Urothelium cell line (cell line): Measurements from ENCODE around the gene PAX9.

Source experiments
- DNase-seq: peaks from one replicate; pipeline ENCODE4 v3.0.0; 2011; ENCODE audit warnings: low spot score, mixed read lengths
- FAIRE-seq: peaks from 2 replicates; lab custom pipeline; 2011; peaks lifted over from hg19 to GRCh38; lab: Jason Lieb, UNC

PAX9 gene

DNA sequence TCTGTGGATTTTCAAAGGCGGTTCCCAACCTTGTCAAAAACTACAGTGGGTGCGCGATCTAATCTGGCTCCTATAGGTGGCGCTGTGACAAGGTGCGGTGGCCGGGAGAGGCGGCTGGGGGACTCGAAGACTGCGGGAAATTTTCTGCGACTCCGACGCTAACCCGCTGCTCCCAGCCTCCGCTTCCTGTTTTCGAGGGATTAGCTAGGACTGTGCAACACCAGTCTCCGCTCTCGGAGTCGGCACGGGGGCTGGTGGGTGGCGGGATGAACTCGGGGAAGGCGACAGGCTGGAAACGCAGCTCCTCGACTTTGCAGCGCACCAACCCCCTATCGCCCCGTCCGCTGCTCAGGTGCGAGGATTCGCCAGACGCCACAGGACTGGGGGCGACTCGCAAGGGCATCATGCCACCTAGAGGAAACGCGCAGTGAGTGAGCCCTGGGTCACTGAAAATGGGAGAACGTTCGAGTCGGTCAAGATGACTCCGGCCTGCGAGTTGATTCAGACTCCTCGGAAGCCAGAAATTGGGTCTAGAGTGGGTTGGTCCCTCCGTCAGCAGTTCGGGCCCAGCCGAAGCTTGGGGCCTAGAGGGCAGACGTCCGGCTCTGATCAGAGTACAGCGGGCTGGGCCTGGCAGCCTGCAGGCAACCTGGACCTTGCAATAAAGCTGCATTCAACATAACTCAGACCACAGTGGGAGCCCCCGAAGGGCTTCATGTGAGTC is 5.5 kb upstream of the PAX9 start:
- no peak for FAIRE-seq
- DNase-seq: no peak

DNA sequence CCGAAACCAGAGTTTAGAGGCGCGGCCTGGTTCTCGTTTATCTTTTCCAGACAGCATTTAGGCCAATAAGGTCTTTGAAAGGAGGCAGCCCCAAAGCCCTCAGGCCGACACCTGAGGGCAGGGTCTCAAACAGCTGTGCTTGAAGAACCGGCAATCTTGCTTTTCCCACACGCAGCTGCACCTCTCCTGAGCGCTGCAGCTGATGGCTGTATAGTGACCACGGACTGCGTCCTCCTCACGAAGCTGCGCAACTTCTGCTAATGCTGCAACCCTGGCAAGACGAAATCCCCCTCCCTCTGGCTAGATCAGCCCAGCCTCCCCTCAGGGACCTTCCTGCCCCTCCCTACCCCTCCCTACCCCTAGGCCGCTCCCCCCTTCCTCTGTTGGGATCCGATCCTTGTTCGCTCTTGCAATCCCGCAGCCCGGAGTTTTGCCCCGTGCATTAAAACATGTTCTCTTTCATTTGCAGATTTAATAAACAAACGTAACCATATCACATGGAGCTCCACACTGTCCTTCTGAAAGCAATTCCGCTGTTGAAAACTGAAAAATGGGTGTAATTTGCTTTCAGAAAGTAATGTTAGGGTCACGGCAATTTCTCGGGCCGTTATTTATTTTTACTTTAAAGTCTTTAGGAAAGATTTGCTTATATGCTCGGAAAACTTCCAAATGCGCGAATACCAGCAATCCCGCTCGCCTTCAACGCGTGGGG is 4.8 kb upstream of the PAX9 start:
- no peak for DNase-seq

DNA sequence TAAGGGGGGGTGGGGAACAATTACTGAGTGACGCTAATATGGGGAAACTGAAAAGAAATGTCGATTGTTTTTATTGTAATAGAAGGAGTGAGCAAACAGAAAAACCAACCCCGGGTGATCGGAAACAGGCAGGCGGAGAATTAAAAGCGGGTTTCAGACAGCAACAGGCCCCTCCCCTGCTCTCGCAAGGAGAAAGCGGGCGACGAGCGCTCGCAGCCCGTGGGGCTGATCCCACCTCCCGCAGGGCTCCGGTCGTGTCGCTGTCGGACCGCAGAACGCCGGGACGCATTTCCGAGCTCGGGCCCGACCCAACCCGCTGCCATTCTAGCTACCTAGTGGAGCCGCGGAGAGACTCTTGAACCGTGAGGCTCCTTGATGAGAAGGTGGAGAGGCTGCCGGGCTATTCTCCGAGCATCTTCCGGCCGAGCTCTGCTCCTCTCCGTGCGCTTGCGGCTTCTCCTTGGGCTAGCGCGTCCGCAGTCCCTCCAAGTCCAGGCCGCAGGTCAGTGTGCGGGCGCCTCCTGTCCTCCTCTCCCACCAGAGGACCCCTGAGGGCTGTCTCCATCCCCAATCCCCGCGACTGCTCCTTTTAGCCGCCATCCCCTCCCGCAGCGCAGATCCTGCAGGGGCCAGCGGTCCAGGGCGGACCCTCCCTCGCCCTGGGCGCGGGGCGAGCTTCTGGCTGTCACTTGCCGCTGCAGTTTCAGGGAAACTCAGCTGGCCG is 4.1 kb upstream of the PAX9 start:
- DNase-seq: no peak
- no peak for FAIRE-seq

More for the DNA sequence above, 4.8 kb upstream of the PAX9 start:
- FAIRE-seq: no peak

DNA sequence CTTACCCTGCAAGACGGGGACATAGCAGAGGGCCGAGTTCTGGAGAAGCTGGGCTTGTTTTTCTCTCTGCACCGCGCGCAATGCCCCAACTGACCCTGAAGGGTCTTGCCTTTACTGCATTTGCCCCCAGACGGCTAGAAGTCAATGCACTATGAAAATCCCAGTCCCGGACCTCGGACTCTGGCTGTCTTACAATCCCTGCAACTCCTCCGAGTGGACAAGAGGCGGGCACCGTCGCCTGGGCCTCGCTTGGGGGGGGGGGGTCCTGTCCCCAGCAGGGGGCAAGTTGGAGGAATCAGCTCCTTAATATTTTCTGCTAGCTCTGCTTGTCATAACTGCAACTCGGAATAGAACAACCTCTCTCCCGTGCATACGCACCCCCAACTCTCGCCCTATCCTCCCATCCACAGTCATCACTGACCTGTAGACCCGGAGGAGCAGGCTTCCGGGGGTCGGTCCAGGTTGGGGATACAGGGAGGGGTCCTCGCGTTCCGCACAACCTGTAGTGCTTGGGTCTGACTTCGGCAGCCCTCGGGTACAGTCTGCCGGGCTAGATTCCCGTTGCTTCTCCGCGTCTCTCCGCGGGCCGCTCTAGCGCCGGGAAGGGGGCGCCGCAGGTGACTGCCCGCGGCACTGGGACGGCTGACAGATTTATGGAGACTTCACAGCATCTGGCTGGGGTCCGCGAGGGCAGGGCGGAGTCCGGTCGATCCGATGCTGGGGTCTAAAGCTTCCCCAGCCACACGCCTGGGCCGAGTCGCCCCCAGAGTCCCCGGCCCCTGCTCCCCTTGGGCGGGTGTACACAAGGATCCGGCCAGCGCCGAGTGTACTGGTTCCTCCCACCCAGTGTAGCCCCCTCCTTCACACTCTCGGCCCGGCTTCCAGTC is 3.3 kb upstream of the PAX9 start:
- no peak for FAIRE-seq
- DNase-seq: no peak

DNA sequence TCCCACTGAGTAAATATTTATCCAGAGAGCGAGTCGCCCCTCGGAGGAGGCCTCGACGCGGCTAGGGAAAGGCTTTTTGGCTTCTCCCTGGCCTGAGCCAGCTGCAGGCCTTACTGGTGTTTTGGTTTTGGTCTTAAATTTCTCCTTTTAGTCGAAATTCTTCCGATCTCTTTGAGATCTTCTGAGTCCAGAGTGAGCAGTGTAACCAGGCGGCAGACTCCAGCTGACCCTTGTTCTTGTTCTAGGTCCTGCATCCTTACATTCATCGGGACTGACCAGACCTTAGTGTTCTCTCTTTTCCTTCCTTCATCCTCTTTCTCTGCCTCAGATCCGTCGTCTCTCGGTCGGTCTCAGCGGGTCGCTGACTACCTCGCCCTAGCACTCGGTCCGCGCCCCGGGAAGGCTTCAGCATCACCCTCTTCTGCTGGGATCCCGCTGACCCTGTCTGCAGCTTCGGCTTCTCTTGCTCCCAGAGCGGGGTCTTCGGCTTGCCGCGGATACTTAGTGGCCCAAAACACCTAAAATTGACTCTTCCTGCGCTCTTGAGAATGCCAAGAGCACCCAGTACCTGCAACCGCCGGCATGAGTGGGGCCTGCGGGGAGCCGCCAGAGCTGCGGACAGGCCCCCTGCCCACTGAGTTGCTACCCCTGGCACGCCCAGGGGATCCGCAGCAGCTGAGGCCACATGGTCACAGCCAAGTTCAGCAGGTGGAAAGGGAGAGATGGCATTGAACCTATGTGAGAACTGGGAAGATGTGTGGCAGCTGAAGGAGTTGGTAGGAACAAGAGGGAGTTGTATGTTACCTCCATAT is 2.4 kb upstream of the PAX9 start:
- FAIRE-seq (no peak), DNase-seq (no peak)

DNA sequence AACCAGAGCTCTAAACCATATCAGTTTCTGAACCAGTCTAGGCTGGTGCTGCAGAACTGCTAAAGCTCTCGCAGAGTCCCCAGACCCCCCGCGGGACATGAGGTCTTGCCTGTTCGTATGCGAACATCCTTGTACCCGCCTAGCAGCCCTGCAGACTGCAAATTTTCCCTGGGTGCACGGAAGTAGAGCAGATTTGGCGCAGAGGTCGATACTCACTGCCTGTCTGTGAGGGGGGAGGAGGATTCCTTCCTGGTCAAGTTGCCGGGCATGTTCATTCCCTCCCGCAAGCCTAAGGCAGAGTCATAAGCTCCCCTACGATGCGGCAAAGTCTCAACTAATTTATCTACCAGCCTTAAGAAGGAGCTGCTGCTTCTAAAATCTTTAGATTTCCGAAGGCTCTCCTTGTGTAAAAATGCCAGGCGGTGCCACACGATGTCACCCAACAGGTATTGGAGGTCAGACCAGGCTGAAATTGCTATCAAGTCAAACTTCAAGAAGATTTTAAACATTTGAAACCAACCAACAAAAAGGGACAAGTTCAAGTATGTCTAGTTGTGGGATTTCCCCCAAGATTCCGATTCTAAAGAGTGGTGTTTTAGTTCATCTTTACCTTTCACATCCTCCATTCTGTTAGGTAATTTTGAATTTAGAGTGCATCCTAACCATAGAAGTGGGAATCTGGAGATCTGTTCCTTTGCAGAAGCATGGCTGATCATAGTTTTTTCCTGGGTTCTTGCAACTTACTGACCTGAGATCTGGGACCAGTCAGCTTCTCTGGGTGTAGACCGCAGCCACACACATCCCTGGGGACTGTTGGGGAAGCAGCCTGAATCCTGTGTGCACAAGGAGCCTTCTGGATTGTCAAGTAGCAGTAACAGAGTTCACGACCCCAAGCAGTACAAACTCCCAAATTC is 1.6 kb upstream of the PAX9 start:
- FAIRE-seq: no peak

DNA sequence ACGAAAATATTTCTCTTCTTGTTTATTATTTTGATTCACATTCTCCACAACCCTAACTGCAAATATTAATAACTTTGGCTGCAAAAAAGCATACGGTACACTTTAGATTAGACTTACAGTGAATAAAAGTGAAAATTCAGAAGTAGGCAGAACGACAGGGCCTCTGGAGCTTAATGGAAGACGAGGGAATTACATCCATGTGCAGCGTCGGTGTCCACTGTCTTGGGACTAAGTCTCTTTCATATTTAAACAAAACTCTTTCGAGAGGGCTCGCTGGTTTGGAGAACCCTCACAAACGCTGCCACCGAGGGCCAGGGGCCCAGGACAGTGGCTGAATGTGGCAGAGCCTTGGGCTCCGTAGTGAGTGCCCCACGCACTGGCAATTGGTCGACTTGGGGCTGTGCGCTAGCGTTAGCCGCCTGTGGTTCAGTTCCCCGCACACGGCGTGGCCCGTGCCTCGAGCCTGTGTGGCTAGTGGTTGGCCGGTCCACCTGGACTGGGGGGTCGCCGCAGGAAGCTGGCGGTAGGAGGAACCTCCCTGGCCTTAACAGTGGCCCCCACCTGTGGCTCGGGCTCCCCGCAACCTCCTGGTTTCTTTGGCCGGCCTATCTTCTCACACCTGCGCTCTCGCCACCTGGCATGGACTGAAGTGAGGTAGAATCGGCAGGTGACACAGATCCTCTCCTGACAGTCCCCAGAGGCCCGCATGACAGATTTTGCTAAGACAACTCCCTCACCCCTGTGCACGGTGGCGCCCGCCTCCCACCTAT is 739 bp upstream of the PAX9 start:
- FAIRE-seq (no peak), DNase-seq (no peak)

More for the DNA sequence above, 1.6 kb upstream of the PAX9 start:
- DNase-seq: no peak

DNA sequence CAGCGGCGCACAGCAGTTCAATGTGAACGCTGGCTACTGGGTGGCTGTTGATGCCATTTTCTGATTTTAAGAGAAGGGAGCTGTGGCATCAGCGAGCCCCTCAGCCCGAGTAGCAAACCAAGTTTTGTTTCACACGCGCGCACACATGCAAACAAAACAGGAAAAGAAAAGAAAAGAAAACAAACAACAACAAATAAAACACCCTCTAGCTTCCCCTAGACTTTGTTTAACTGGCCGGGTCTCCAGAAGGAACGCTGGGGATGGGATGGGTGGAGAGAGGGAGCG is 540 bp downstream of the PAX9 start:
- no peak for DNase-seq
- FAIRE-seq: no peak

DNA sequence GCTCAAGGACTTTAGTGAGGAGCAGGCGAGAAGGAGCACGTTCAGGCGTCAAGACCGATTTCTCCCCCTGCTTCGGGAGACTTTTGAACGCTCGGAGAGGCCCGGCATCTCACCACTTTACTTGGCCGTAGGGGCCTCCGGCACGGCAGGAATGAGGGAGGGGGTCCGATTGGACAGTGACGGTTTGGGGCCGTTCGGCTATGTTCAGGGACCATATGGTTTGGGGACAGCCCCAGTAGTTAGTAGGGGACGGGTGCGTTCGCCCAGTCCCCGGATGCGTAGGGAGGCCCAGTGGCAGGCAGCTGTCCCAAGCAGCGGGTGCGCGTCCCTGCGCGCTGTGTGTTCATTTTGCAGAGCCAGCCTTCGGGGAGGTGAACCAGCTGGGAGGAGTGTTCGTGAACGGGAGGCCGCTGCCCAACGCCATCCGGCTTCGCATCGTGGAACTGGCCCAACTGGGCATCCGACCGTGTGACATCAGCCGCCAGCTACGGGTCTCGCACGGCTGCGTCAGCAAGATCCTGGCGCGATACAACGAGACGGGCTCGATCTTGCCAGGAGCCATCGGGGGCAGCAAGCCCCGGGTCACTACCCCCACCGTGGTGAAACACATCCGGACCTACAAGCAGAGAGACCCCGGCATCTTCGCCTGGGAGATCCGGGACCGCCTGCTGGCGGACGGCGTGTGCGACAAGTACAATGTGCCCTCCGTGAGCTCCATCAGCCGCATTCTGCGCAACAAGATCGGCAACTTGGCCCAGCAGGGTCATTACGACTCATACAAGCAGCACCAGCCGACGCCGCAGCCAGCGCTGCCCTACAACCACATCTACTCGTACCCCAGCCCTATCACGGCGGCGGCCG is 1.1 kb downstream of the PAX9 start:
- DNase-seq (no peak), FAIRE-seq (no peak)

DNA sequence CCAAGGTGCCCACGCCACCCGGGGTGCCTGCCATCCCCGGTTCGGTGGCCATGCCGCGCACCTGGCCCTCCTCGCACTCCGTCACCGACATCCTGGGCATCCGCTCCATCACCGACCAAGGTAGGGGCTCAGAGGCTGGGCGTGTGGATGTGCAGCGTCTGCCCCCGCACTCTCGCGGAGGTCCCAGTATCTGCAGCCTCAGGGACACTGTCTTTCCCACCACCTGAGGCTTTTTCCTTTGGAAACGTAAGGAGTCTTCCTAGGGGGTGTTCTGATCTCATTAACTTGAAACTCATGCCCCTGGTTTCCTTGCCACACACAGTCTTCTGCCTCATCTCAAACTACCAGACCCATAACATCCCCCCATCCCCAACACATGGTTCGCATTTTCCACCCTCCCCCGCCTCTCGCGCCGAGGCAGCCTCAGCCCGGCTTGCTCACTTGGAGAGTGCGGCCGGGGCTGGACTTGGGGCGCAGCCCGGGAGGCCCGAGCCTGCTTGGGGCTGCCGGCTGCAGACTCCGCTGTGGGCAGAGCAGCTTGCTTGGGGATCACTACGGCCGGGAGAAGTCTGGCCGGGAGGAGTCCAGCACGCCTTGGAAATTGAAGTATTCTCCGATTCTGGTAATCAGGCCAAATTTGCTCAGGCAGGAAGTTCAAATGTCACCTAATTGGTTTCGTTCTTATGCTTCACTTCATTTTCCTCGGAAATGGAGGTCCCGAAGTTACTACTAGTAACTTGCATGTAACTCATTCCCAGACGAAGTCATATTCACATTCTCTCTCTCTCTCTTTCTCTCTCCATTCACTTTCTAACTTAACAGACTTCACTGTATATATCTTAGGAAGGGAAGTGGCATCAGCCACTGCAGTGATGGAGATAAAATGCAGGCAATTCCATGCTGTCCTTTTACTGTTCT is 2.0 kb downstream of the PAX9 start:
- no peak for DNase-seq

DNA sequence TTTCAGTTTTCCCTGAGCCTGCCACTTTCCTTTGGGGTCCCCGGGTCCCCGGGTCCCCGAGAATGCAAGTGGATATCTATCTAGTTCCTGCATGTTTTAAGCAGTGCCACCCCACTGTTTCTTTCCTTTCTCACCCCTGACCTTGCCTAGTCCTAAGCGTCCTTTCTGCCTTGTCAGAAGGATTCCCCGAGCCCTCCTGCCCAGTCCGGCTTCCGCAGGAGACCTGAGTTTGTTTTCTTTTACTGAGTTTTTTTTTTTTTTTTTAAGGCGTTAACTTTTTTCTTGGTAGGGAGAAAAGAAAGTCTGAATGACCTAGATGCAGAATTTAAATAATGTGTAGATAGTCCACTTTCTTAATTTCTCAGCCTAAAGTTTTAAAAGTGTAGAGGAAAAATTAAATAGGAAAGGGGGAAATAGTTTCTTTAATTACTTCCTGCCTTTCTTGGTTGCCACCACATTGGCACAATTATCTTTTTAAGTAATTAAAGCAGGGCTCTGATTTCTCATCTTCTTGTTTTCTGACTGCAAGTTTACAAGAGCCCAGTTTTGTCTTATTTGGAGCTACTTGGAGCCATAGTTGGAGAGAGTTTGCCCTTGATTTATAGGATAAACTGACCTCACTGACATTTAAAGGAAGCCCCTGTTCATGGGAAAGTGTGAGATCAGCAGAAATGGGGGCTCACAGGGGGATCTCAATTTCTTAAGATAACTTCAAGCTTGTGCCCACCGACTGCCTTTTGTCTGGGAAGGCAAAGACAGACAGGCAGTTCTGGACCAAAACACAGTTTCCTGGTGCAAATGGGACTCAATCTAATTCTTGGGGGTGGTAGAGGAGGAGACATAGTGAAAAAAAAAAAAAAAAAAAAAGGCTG is 2.9 kb downstream of the PAX9 start:
- DNase-seq: no peak
- FAIRE-seq: no peak

More for the DNA sequence above, 2.0 kb downstream of the PAX9 start:
- no peak for FAIRE-seq

DNA sequence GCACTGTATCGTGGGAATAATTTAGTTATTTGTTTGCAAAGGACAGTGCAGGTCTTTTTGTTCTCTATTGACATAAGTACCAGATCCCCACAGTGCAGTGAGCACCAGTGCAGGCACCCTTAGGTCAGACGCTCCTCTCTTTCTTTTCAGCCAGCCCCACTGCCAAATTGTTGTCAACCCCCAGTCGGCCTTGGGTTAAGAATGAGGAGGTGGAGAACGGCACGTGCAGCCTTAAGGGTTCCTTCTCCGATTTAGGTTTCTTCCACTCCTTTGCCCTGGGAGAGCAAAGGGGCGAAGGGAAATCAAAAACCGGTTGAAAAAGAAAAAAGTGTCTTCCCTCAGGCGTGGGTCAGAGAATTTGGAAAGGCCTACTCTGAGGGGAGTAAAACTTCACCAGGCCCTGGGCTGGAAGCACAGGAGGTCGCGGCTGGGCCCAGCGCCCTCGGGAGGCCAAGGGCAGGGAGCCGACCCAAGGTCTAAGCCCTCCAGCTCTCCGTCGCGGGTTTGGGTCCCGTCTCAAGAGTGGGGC is 4.3 kb downstream of the PAX9 start:
- no peak for FAIRE-seq
- no peak for DNase-seq

DNA sequence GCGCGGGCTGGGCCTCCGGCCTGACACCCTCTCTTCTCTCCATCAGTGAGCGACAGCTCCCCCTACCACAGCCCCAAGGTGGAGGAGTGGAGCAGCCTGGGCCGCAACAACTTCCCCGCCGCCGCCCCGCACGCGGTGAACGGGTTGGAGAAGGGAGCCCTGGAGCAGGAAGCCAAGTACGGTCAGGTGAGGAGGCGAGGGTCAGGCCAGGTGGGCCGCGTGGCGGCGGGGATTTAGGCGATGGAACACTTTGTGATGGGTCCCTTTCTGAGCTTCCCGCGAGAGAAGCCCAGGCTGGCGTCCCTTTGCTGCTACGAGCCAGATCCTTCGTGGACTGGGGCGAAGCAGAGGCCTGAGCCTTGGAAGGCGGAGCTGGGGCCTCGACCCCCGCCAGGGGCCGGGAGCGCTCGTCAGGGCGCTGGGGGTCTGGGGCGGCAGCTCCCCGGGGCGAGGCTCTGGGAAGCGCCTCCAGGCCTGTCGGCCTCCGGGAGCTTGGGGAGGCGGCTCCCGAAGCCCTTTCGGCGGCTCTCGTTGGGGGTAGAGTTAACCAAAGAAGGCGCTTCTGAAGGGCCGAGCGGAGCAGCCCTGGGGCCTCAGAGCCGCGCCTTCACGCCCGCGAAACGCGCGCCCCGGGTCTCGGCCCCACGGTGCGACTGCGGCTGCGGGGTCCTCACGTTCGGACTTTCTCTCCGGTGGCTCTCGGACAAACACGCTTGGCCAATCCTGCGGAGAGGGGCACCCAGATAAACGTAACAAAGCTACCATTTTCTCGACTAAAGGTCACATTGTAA is 5.0 kb downstream of the PAX9 start:
- no peak for FAIRE-seq
- DNase-seq: no peak

DNA sequence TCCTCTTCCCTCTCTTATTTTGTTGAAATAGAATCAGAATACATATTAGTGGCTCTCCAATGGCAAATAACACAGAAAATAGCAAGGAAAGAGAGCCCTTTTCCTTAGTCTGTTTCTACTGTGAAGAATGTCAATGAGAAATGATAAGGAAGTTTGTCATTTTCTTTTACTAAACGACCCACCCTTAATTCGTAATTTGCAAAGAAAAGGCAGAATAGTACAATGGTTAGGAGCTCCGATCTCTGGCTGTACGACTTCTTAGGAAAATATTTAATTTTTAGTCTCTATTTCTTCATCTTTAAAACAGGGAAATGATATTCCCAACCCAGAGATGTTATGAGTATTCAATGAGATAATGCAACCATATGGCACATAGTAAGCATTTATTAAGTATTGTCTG is 6.0 kb downstream of the PAX9 start:
- DNase-seq: no peak
- FAIRE-seq: no peak

DNA sequence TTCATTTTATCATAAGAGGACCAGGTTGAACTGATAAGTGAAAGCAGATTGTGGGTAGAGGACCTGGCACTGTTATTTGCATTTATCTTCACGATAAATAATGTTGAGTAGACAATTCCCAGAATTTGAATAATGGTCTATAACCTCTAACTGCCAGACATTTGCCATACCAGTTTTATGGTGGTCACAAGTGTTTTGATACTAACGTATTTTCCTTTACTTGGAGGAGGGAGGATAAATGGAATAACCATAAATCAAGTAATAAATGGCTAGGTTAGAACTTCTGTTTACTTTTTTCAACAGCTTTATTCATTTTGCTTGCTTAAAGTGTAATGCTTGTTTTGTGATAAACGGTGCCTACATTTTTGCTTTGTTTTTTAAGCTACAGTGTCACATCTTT is 9.5 kb downstream of the PAX9 start:
- FAIRE-seq (no peak), DNase-seq (no peak)
